Measurements from ENCODE around the gene UGT2B17.
"Not testable (repeated sequence)": the region's sequence is repeated elsewhere in the genome, so short reads cannot be mapped to it uniquely, and the experiment has no call there.

Gene UGT2B17

DNA sequence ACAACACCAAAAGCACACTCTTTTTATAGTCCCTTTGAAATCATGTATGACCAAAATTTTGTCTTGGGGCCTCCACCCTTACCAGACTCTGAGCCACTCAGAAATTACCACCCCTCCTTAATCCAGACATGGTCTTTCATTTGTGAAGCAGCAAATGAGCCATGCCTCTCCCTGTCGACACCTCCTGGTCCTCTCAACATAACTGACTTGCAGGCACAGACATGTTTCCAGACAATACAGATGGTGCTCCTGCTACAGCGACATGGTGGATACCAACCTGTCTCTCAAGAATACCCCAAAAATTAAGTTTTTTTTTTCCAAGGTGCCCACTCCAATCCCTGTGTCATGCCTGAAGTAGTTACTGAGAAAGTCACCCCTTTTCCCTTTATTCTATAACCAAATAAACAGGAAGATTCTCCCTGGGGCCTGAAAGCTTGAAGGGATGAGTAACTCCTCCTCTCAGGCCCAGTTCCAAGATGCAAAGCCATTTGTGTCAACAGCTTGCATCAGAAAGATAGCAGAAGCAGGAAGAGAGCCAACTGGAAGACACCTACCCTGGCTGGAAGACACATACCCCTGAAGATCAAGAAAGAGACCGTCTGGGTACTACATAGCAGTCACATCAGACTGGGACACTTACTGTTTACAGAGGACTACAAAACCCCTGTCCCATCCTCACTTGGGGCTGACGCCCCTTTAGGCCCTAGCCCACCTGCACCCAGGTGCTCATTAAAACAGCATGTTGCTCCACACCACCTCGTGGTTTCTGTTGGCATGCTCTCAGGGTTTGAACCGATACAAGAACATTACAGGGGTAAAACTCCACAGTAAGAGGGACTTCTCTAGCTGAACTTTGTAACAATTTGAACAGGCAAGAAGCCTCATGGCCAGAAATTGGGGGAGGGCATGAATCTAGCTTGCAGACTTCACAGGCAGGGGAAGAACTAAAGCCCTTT is 5.5 kb upstream of the UGT2B17 start:
- H3K4me3 ChIP-seq (ENCODE audit: low read length), result no peak overlapping the region
- no peak for TF ChIP-seq ZNF274 (IDR thresholded peaks at IDR 0.05; ENCODE audit: low read depth, low read length)

DNA sequence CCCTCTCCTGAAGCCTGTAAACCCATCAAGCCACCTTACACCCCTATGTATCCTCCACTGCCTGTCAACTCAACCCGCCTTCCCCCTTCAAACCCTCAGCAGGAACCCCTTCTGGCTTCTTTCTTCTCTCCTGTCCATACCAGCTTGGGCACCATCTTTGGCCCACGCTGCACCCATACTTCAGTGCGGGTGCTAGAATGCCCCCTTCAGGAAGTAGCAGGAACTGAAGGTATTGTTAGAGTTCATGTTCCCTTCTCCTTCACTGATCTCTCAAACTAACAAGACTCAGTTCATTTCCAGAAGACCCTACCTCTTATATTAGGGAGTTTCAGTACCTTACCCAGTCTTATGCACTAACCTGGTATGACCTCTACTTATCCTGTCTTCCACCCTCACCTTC is 1.5 kb upstream of the UGT2B17 start:
- TF ChIP-seq ZNF274 (IDR thresholded peaks at IDR 0.05; ENCODE audit: low read depth, low read length), result no peak
- H3K4me3 ChIP-seq (ENCODE audit: low read length), result no peak overlapping the region

DNA sequence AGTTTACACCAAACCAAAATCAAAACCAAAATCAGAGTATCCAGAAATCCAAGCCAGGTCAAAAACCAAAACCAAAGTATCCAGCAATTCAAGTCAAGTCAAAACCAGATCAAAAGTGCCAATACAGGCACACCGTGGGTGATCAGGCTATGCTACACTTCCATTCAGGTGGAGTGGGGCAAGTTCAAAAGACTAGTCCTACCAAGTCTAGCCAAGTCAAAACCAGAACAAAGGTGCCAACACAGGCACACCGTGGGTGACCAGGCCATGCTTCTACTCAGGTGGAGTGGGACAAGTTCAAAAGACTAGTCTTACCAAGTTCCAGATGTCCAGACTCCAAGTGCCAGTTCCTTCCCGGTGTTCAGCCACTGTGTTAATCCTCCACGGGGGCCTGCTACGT is 486 bp downstream of the UGT2B17 start:
- H3K4me3 ChIP-seq (ENCODE audit: low read length), result peak overlapping the region; percentile 80; the same call in 1 of the 2 replicates

DNA sequence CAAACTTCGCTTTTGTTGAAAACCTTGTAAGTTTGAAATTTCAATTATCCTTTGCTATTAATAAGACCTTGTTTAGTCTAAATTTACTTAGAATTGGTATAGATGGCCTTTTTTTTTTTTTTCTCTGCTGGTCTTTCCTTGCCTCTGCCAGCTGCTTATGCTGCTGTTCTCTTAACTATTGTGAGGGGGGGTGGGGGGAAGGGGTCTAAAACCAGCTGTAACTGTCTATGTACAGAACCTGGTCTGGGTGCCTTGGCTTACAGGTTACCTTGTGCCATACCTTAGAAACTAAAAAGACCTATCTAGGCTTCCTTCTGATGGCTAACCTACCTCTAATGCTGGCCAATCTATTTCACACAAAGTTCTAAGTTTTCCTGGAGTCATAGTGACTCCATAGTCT is 1.0 kb downstream of the UGT2B17 start:
- no peak for TF ChIP-seq ZNF274 (IDR thresholded peaks at IDR 0.05; ENCODE audit: low read depth, low read length)
- H3K4me3 ChIP-seq (ENCODE audit: low read length), result peak overlapping the region; percentile 80; the same call in 1 of the 2 replicates

DNA sequence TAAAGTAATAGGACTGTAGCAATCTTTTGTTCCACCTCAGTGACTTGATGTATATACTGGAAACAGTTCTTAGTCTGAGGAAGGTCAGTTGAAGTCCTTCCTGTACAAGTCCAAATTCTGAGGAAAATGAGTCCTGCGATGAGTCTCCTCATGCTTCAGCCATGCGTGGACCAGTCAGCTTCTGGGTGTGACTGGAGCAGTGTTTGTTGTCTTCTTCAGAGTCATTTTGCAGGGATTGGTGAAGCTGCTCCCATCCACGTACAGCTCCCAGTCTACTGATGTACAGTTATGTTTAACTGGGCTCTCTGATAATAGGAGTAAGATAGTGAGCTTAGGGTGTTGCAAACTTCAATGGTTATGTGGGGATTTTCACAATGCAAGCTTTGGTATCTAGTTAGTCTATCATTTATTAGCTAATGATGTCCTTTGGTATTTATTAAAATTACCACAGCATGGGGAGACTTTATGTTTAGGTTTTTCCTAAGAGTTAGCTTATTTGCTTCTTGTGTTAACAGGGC is 3.4 kb downstream of the UGT2B17 start:
- no peak overlapping the region; the same call in 1 of the 2 replicates for H3K4me3 ChIP-seq (ENCODE audit: low read length)
- no peak for TF ChIP-seq ZNF274 (IDR thresholded peaks at IDR 0.05; ENCODE audit: low read depth, low read length)

DNA sequence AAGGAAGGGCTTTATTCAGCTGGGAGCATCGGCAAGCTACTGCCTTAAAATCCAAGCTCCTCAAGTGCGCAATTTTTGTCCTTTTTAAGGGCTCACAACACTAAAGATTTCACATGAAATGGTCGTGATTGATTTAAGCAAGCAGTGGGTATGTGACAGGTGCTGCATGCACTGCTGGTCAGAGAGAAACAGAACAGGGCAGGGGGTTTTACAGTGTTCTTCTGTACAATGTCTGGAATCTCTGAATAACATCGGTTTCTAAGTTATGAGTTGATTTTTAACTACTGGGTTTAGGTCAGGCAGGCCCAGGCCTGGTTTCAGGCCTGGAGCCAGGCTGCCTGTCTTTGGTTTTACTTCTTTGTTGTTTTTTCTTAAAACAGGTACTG is 6.0 kb downstream of the UGT2B17 start:
- no peak for TF ChIP-seq ZNF274 (IDR thresholded peaks at IDR 0.05; ENCODE audit: low read depth, low read length)
- no peak overlapping the region; the same call in 1 of the 2 replicates for H3K4me3 ChIP-seq (ENCODE audit: low read length)

DNA sequence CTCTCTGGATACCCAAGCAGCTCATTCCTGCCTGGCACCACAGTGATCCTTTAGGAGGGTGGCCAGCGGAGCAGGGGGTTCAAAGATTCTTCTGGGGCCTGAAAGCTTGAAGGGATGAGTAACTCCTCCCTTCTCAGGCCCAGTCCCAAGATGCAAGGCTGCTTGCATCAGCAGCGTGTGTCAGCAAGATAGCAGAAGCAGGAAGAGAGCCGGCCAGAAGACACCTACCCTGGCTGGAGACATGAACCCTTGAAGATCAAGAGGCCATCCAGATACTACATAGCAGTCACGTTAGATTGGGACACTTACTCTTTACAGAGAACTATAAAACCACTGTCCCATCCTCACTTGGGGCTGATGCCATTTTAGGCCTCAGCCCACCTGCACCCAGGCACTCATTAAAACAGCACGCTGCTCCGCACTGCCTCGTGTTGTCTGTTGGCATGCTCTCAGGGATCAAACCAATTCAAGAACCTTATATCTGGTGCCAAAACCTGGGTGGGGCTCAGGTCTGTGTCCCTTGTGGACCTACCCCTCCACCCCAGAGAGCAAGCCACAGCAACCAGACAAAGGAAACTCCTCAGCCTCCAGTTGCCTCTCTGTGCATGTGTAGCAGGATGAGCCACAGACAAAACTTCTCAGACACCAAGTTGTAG is 6.5 kb downstream of the UGT2B17 start:
- no peak overlapping the region; the same call in 1 of the 2 replicates for H3K4me3 ChIP-seq (ENCODE audit: low read length)
- no peak for TF ChIP-seq ZNF274 (IDR thresholded peaks at IDR 0.05; ENCODE audit: low read depth, low read length)

DNA sequence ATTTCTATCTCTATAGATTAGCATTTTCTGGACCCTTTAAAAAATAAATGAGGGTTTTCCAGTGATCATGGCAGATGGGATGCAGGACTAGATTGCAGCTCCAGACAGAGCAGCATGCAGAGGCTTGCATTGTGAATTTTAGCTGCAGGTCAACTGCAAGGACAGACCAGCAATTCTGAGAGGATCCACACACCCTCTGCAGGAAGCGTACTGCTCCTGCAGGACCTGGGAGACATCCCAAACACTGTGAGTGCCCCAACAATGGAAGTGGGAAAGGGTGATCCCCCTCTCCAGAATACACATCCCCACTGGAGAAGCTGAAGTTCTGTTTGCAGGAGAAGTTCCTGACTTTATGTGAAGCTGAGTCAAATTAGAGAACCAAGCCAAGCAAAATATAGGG is 7.1 kb downstream of the UGT2B17 start:
- H3K4me3 ChIP-seq (ENCODE audit: low read length), result not testable (repeated sequence)

DNA sequence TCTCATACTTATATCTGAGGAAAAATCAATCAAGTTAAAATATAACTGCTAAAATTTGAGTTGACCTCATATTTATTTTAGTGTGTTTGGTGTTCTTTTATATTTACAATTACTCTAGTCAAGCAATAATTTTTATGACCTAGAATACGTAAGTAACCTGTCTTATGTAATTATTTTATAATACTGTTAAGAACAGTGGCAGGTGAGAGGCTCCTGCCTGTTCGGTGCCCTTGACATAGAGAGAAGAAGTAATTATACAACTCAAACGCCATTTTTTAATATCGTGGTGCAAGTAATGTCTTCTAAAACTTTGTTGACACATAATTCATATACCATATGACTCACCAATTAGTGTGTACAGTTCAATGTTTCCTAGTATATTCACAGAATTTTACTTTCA is 7.6 kb downstream of the UGT2B17 start:
- H3K4me3 ChIP-seq (ENCODE audit: low read length), result not testable (repeated sequence)

DNA sequence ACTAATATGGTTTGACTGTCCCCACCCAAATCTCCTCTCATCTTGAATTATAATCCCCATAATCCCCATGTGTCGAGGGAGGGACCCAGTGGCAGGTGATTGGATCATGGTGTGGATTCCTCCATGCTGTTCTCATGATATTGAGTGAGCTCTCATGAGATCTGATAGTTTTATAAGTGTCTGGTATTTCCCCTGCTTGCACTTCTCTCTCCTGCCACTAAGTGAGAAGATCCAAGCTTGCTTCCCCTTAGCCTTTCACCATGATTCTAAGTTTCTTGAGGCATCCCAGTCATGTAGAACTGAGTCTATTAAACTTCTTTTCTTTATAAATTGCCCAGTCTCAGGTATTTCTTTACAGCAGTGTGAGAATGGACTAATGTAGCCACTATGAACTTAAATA is 9.8 kb downstream of the UGT2B17 start:
- H3K4me3 ChIP-seq (ENCODE audit: low read length), result not testable (repeated sequence)

DNA sequence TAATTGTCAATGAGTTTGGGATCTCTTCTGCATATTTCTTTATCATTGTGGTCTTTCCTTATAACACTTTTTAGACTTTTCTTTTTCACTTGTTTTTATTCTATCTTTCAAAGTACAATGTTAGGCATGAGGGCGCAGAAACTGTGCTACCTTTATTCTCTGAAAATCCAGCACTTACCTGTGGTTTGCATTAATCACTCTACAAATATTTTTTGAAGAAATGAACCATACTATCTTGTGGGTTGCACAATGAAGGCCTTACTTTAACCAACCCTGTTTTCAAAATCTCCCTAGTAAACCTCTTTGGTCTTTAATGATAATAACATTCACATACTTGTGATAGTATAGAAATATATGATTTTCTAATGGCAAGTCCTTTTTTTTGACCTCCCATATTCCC is 11.0 kb downstream of the UGT2B17 start:
- not testable (repeated sequence) for H3K4me3 ChIP-seq (ENCODE audit: low read length)

DNA sequence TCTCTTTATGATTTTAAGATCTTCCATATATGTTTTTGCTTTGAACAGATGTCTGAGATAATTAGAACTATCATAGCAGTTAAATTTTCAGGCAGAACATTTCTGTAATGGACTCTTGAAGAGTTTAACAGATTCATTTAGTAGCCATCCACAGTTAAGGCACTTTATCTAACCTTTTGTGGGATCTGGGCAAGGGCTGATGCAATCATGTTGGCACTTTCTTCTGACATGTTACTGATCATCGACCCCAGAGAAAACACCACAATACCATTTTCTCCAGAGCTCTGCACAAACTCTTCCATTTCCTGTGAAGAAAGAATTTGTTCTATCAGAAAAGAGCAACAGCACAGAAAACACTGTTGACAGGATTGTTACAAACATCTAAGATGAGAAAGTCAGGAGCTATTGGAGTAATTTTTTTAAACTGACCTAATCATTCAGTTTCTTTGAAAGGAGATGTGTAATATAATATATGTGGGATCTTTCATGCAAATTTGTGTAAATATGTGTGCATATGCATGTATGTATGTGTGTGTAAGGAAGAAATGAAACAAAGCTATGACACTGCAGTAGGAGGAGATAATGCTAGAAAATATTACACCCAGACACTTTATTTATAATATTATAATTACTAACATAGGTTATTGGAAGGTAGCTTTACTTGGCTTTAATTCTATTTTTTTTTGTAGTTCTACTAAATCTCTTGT is 15.6 kb downstream of the UGT2B17 start:
- H3K4me3 ChIP-seq (ENCODE audit: low read length), result not testable (repeated sequence)

DNA sequence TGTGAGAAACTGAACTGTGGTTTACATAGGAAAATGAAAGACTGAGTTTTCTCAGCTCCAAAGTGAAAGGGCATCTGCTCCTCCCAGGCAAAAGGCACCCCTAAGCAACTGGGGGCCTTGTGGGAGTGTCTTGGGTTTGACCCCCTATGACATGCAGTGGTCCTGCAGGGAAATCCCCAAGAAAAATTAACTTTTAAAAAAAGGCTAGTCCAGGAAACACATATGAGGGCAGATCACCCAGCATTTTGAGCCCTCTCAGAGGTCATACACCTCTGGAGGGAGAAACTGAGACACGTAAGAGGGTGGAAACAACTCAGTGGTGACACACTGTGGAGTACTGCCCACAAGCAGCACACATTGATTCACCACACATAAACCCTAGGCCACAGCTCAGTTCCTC is 22.3 kb downstream of the UGT2B17 start:
- not testable (repeated sequence) for H3K4me3 ChIP-seq (ENCODE audit: low read length)

DNA sequence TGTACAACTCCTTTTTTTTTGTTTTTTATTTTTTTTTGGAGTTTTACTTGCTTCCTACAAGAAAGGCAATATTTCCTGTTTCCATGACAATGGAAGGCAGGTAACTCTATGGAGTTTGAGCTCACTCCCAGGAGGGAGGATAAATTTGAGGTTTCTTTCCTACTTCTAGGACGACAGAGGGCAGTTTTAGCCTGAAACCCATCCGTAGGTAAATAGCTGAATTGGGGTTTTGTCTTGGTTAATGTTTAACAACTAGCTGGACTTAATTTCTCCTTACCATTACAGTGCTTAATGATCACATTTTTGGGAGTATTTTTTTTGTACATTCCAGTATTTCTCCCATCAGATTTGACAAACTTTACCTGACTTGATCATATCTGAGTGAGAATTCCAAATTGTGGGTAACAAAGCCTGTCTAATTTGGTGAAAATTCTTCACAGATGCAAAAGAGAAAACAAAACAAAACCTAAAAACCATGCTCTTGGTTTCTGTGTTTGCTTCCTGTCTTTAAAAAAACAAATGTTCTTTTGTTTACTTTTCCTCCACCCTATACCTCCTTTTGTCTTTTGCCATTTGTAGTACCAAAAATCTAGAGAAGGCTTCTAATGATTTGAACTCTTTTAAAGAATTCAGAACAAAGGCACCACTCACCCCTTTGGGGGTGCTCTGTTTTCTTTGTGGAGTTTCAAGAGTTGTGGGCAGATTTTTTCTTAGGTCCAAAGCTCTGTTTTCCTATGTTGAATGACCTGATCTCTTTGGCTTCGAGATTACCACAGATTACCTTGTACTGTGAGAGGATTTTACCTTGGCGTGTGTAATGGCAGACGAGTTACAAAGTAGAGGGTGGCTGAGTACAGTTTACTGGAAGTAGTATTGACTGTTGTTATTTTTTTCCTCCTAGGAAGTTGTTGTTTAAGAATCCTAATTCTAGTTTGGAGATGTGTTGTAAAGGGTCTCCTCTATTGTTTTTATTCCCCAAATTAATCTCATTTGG is 23.0 kb downstream of the UGT2B17 start:
- H3K4me3 ChIP-seq (ENCODE audit: low read length), result not testable (repeated sequence)

DNA sequence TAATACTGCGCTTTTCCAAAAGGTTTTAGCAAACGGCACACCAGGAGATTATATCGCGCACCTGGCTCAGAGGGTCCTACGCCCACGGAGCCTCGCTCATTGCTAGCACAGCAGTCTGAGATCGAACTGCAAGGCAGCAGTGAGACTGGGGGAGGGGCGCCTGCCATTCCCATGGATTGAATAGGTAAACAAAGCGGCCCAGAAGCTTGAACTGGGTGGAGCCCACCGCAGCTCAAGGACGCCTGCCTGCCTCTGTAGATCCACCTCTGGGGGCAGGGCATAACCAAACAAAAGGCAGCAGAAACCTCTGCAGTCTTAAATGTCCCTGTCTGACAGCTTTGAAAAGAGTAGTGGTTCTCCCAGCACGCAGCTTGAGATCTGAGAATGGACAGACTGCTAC is 33.4 kb downstream of the UGT2B17 start:
- not testable (repeated sequence) for H3K4me3 ChIP-seq (ENCODE audit: low read length)

Measured in GM08714 (cell line).